GM13977 (cell line): ENCODE data around the gene KCNC4.

ENCODE experiments used
- DNase-seq: peaks from one replicate; pipeline ENCODE4 v3.0.0; 2012; ENCODE audit warnings: low spot score
- in situ Hi-C: fragments of 300-500 bp; cut with MboI; formaldehyde crosslinking; loops from one replicate; pipeline ENCODE4 v1.12.0; 2022; ENCODE audit warnings: low sequenced_read_pairs, low pct_unique_long_range_greater_than_20kb, mixed read lengths, inconsistent platforms; ENCODE audit not compliant: unreplicated experiment
- TF ChIP-seq, protein P1 (sequence below): IDR thresholded peaks from 2 replicates; pipeline ENCODE4 v1.5.1; 2012; ENCODE audit warnings: mild to moderate bottlenecking, control low read depth; ENCODE audit not compliant: insufficient read depth; ENCODE audit errors: extremely low read depth, missing control alignments

The KCNC4 gene

DNA sequence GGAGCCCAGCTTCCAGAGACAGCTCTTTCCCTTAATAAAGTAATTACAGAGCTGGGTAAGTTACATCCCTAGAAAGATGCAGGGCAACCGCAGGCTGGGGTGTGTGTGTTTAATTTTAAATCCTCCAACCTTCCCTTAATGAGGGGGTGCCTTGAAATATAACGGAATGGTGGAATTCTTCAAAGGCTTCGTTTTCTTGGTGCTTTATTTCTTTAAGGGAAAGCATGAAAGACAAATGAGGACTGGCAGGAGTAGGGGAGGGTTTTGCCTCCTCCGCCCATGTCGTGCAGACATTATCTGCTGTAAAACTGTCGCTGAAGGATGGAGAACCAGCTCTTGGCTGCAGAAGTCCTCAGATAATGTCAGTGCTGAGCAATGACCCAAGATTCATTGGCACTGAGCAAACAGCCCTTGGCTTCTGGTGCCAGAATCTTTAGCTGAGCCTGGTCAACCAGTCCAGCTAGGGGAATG is 44.3 kb upstream of the KCNC4 start:
- DNase-seq, result no peak
- TF ChIP-seq, protein P1, sequence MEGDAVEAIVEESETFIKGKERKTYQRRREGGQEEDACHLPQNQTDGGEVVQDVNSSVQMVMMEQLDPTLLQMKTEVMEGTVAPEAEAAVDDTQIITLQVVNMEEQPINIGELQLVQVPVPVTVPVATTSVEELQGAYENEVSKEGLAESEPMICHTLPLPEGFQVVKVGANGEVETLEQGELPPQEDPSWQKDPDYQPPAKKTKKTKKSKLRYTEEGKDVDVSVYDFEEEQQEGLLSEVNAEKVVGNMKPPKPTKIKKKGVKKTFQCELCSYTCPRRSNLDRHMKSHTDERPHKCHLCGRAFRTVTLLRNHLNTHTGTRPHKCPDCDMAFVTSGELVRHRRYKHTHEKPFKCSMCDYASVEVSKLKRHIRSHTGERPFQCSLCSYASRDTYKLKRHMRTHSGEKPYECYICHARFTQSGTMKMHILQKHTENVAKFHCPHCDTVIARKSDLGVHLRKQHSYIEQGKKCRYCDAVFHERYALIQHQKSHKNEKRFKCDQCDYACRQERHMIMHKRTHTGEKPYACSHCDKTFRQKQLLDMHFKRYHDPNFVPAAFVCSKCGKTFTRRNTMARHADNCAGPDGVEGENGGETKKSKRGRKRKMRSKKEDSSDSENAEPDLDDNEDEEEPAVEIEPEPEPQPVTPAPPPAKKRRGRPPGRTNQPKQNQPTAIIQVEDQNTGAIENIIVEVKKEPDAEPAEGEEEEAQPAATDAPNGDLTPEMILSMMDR, result no peak
- in situ Hi-C loops, result no loop called here

DNA sequence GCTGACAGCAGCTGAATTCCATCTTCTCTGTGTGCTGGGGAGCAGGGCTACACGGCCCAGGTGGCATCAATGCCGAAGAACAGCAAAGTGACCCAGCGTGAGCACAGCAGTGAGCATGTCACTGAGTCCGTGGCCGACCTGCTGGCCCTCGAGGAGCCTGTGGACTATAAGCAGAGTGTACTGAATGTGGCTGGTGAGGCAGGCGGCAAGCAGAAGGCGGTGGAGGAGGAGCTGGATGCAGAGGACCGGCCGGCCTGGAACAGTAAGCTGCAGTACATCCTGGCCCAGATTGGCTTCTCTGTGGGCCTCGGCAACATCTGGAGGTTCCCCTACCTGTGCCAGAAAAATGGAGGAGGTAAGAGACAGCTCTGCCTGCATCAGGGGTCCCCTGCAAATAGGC is 43.3 kb upstream of the KCNC4 start:
- DNase-seq, result no peak
- TF ChIP-seq, protein P1, result no peak

DNA sequence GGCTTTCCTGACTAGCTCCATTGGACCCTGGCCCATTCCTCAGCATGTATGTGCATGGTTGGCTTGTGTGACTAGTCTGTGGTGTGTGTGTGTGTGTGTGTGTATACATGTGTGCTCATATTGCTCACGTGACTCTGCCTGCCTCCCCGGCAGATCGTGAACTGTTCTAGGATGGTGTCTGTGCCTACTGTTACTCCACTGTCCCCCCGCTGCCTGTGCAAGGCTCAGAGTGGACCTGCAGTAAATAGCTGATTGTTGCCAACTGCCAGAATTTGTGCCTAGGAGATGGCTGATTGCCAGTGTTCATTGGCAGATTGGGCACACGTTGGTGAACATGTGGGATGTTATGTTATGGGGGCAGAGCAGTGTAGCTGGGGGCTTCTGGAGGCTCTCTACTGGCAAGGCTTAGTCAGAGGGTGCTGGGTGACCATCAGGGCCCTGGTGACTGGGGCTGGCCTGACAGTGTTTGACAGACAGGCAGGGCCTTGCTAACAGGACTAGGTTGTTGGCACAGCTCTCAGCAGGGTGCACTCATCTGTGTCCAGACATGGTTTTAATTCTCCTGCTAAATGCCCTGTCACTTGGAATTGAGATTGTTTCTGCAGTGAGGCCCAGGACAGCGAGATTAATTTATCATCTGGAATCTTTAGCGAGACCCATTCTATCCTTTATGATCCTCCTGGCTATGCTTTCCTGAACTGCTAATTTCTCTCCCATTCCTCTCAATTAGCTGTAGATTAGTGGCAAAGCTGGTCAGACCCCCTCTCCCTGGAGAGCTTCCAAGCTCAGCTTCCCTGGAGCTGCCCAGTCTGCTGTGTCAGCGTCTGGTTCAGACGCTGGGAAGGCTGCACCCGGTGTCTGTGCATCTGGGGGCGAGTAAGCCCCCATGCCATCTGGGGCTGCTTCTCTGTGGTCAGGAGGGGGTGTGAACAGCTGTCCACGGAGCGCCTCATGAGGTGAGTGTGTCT is 39.1 kb upstream of the KCNC4 start:
- in situ Hi-C loops, result no loop called here
- no peak for DNase-seq
- TF ChIP-seq, protein P1, result no peak

More for the DNA sequence above, 43.3 kb upstream of the KCNC4 start:
- in situ Hi-C loops, result no loop called here

DNA sequence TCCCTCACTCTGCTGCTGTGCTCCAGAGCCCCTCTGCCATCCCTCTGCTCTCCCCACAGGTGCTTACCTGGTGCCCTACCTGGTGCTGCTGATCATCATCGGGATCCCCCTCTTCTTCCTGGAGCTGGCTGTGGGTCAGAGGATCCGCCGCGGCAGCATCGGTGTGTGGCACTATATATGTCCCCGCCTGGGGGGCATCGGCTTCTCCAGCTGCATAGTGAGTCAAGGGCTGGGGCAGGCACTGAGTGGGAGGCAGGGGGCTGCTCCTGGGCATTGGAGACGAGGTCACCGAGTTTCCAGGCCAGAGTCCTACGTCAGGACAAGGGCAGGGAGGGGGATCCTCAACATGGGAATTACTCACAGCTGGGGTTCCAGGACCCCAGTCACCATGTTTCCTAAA is 38.1 kb upstream of the KCNC4 start:
- DNase-seq, result no peak
- TF ChIP-seq, protein P1, result no peak
- in situ Hi-C loops, result no loop called here

DNA sequence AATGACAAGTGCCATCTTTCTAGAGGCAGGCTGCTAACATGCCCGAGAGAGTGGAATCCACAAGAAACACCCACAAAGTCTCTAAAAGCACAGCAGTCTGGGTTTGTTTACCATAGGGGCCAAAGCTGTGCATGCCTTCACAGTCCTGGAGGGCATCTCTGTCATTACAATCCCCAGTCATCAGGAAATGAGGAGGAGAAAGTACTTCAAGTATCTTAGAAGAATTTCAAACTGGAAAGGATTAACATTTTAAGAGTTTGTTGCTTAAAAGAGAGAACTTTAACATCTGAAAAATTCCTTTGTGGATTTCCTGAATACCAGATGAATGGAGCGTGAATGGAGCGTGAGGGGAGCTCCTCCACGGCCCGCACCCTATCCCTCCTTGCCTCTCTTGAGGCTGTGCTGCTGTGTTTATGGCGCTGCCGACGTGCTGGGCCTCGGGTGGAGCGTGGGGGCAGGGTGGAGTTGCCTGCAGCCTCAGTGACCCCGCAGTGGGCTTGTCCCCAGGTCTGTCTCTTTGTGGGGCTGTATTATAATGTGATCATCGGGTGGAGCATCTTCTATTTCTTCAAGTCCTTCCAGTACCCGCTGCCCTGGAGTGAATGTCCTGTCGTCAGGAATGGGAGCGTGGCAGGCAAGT is 36.5 kb upstream of the KCNC4 start:
- DNase-seq, result no peak
- in situ Hi-C loops, result no loop called here
- TF ChIP-seq, protein P1, result no peak

DNA sequence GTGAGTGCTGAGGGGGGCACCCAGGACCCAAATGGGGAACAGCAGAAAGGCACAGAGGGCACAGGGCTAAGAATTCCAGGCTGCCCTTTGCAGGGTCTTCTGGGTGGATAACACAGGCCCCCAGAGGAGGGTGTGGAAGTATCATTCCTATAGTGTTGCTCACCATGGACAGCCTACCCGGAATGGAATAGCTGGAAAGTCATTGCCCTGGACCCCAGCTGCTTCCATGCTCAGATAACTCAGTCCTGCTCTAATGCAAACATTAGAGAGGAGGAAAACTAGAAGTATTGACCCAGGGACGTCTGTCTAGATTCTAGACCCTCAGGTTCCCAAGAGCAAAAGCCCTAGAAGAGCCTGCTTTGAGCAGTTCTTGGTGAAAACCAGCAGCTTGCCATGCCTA is 35.2 kb upstream of the KCNC4 start:
- TF ChIP-seq, protein P1, result no peak
- in situ Hi-C loops, result no loop called here
- no peak for DNase-seq
